ENCODE results near the gene ARSB.
"Not testable (repeated sequence)": the region's sequence is repeated elsewhere in the genome, so short reads cannot be mapped to it uniquely, and the experiment has no call there.

The ARSB gene

GRCh38 chr5:78855026-78855425 lies 130.1 kb downstream of the ARSB start:
- Histone ChIP-seq H3K27me3 (replicated peaks; ENCODE audit: control insufficient read depth, insufficient read depth, low read length) (no peaks in the 10 kb centered on the region), H3K4me3 (ENCODE audit: low read length) (no peak overlapping the region), H3K36me3 (ENCODE audit: control insufficient read depth, insufficient read depth, low read length, severe bottlenecking) (no peaks in the 10 kb centered on the region), H3K9ac (ENCODE audit: low read length) (no peak overlapping the region), H3K9me3 (ENCODE audit: control insufficient read depth, low read length) (no peaks in the 10 kb centered on the region), H3K4me1 (ENCODE audit: control insufficient read depth, insufficient read depth, low read length) (peaks cover 5% of the 10 kb centered on the region)
- DNase-seq (ENCODE audit: low read depth), result no peak

GRCh38 chr5:78851891-78852290 lies 133.2 kb downstream of the ARSB start:
- not testable (repeated sequence) for H3K4me1 ChIP-seq (ENCODE audit: control insufficient read depth, insufficient read depth, low read length); H3K36me3 ChIP-seq (ENCODE audit: control insufficient read depth, insufficient read depth, low read length, severe bottlenecking); H3K9me3 ChIP-seq (ENCODE audit: control insufficient read depth, low read length); H3K9ac ChIP-seq (ENCODE audit: low read length); H3K4me3 ChIP-seq (ENCODE audit: low read length); H3K27me3 ChIP-seq (replicated peaks; ENCODE audit: control insufficient read depth, insufficient read depth, low read length); DNase-seq (ENCODE audit: low read depth)

- no peaks in the 10 kb centered on the region for H3K36me3 ChIP-seq (ENCODE audit: control insufficient read depth, insufficient read depth, low read length, severe bottlenecking)
- H3K4me3 ChIP-seq (ENCODE audit: low read length), result no peak overlapping the region
- DNase-seq (ENCODE audit: low read depth), result no peak
- no peaks in the 10 kb centered on the region for H3K9me3 ChIP-seq (ENCODE audit: control insufficient read depth, low read length)
- no peak overlapping the region for H3K9ac ChIP-seq (ENCODE audit: low read length)
- peaks cover 8% of the 10 kb centered on the region for H3K4me1 ChIP-seq (ENCODE audit: control insufficient read depth, insufficient read depth, low read length)
- no peaks in the 10 kb centered on the region for H3K27me3 ChIP-seq (replicated peaks; ENCODE audit: control insufficient read depth, insufficient read depth, low read length)
These were observed 139.6 kb downstream of the ARSB start for GRCh38 chr5:78845470-78845869.

GRCh38 chr5:78843436-78843835 lies 141.7 kb downstream of the ARSB start:
- Histone ChIP-seq H3K27me3 (replicated peaks; ENCODE audit: control insufficient read depth, insufficient read depth, low read length) (no peaks in the 10 kb centered on the region), H3K4me3 (ENCODE audit: low read length) (peak overlapping the region; percentile 25), H3K4me1 (ENCODE audit: control insufficient read depth, insufficient read depth, low read length) (peaks cover 8% of the 10 kb centered on the region), H3K36me3 (ENCODE audit: control insufficient read depth, insufficient read depth, low read length, severe bottlenecking) (no peaks in the 10 kb centered on the region), H3K9ac (ENCODE audit: low read length) (no peak overlapping the region), H3K9me3 (ENCODE audit: control insufficient read depth, low read length) (no peaks in the 10 kb centered on the region)
- peak; percentile 26 for DNase-seq (ENCODE audit: low read depth)

GRCh38 chr5:78841767-78842166 lies 143.3 kb downstream of the ARSB start:
- Histone ChIP-seq H3K4me3 (ENCODE audit: low read length) (no peak overlapping the region), H3K9me3 (ENCODE audit: control insufficient read depth, low read length) (no peaks in the 10 kb centered on the region), H3K4me1 (ENCODE audit: control insufficient read depth, insufficient read depth, low read length) (peaks cover 8% of the 10 kb centered on the region), H3K9ac (ENCODE audit: low read length) (no peak overlapping the region), H3K27me3 (replicated peaks; ENCODE audit: control insufficient read depth, insufficient read depth, low read length) (no peaks in the 10 kb centered on the region), H3K36me3 (ENCODE audit: control insufficient read depth, insufficient read depth, low read length, severe bottlenecking) (no peaks in the 10 kb centered on the region)
- DNase-seq (ENCODE audit: low read depth), result no peak

GRCh38 chr5:78838753-78839152 lies 146.4 kb downstream of the ARSB start:
- DNase-seq (ENCODE audit: low read depth), result no peak
- Histone ChIP-seq H3K36me3 (ENCODE audit: control insufficient read depth, insufficient read depth, low read length, severe bottlenecking) (no peaks in the 10 kb centered on the region), H3K9ac (ENCODE audit: low read length) (no peak overlapping the region), H3K27me3 (replicated peaks; ENCODE audit: control insufficient read depth, insufficient read depth, low read length) (no peaks in the 10 kb centered on the region), H3K4me1 (ENCODE audit: control insufficient read depth, insufficient read depth, low read length) (peaks cover 8% of the 10 kb centered on the region), H3K4me3 (ENCODE audit: low read length) (no peak overlapping the region), H3K9me3 (ENCODE audit: control insufficient read depth, low read length) (no peaks in the 10 kb centered on the region)

- no peaks in the 10 kb centered on the region for H3K27me3 ChIP-seq (replicated peaks; ENCODE audit: control insufficient read depth, insufficient read depth, low read length)
- H3K9me3 ChIP-seq (ENCODE audit: control insufficient read depth, low read length), result no peaks in the 10 kb centered on the region
- DNase-seq (ENCODE audit: low read depth), result no peak
- no peaks in the 10 kb centered on the region for H3K4me1 ChIP-seq (ENCODE audit: control insufficient read depth, insufficient read depth, low read length)
- H3K36me3 ChIP-seq (ENCODE audit: control insufficient read depth, insufficient read depth, low read length, severe bottlenecking), result no peaks in the 10 kb centered on the region
- H3K4me3 ChIP-seq (ENCODE audit: low read length), result no peak overlapping the region
- no peak overlapping the region for H3K9ac ChIP-seq (ENCODE audit: low read length)
These were observed 147.3 kb downstream of the ARSB start for GRCh38 chr5:78837836-78838235.

GRCh38 chr5:78835176-78835575 lies 149.9 kb downstream of the ARSB start:
- Histone ChIP-seq H3K36me3 (ENCODE audit: control insufficient read depth, insufficient read depth, low read length, severe bottlenecking) (no peaks in the 10 kb centered on the region), H3K9ac (ENCODE audit: low read length) (no peak overlapping the region), H3K27me3 (replicated peaks; ENCODE audit: control insufficient read depth, insufficient read depth, low read length) (no peaks in the 10 kb centered on the region), H3K4me3 (ENCODE audit: low read length) (no peak overlapping the region), H3K9me3 (ENCODE audit: control insufficient read depth, low read length) (no peaks in the 10 kb centered on the region), H3K4me1 (ENCODE audit: control insufficient read depth, insufficient read depth, low read length) (peaks cover 9% of the 10 kb centered on the region)
- DNase-seq (ENCODE audit: low read depth), result no peak

GRCh38 chr5:78833284-78833683 lies 151.8 kb downstream of the ARSB start:
- Histone ChIP-seq H3K4me1 (ENCODE audit: control insufficient read depth, insufficient read depth, low read length) (peaks cover 14% of the 10 kb centered on the region), H3K9ac (ENCODE audit: low read length) (no peak overlapping the region), H3K4me3 (ENCODE audit: low read length) (no peak overlapping the region), H3K9me3 (ENCODE audit: control insufficient read depth, low read length) (no peaks in the 10 kb centered on the region), H3K36me3 (ENCODE audit: control insufficient read depth, insufficient read depth, low read length, severe bottlenecking) (no peaks in the 10 kb centered on the region), H3K27me3 (replicated peaks; ENCODE audit: control insufficient read depth, insufficient read depth, low read length) (no peaks in the 10 kb centered on the region)
- DNase-seq (ENCODE audit: low read depth), result no peak

GRCh38 chr5:78830528-78831046 lies 154.5 kb downstream of the ARSB start:
- DNase-seq (ENCODE audit: low read depth), result no peak
- peak overlapping the region; percentile 1 for H3K4me3 ChIP-seq (ENCODE audit: low read length)
- H3K9me3 ChIP-seq (ENCODE audit: control insufficient read depth, low read length), result no peaks in the 10 kb centered on the region
- peaks cover 14% of the 10 kb centered on the region for H3K4me1 ChIP-seq (ENCODE audit: control insufficient read depth, insufficient read depth, low read length)
- H3K27me3 ChIP-seq (replicated peaks; ENCODE audit: control insufficient read depth, insufficient read depth, low read length), result no peaks in the 10 kb centered on the region
- H3K9ac ChIP-seq (ENCODE audit: low read length), result peak overlapping the region; percentile 1
- no peaks in the 10 kb centered on the region for H3K36me3 ChIP-seq (ENCODE audit: control insufficient read depth, insufficient read depth, low read length, severe bottlenecking)

- H3K36me3 ChIP-seq (ENCODE audit: control insufficient read depth, insufficient read depth, low read length, severe bottlenecking), result no peaks in the 10 kb centered on the region
- H3K9me3 ChIP-seq (ENCODE audit: control insufficient read depth, low read length), result no peaks in the 10 kb centered on the region
- peaks cover 17% of the 10 kb centered on the region for H3K4me1 ChIP-seq (ENCODE audit: control insufficient read depth, insufficient read depth, low read length)
- peak overlapping the region; percentile 1 for H3K4me3 ChIP-seq (ENCODE audit: low read length)
- no peaks in the 10 kb centered on the region for H3K27me3 ChIP-seq (replicated peaks; ENCODE audit: control insufficient read depth, insufficient read depth, low read length)
- DNase-seq (ENCODE audit: low read depth), result no peak
- peak overlapping the region; percentile 1 for H3K9ac ChIP-seq (ENCODE audit: low read length)
These were observed 155.1 kb downstream of the ARSB start for GRCh38 chr5:78829811-78830527.

GRCh38 chr5:78827725-78828124 lies 157.4 kb downstream of the ARSB start:
- Histone ChIP-seq H3K36me3 (ENCODE audit: control insufficient read depth, insufficient read depth, low read length, severe bottlenecking) (no peaks in the 10 kb centered on the region), H3K4me3 (ENCODE audit: low read length) (no peak overlapping the region), H3K27me3 (replicated peaks; ENCODE audit: control insufficient read depth, insufficient read depth, low read length) (no peaks in the 10 kb centered on the region), H3K4me1 (ENCODE audit: control insufficient read depth, insufficient read depth, low read length) (peaks cover 23% of the 10 kb centered on the region), H3K9me3 (ENCODE audit: control insufficient read depth, low read length) (no peaks in the 10 kb centered on the region), H3K9ac (ENCODE audit: low read length) (no peak overlapping the region)
- DNase-seq (ENCODE audit: low read depth), result no peak
